ENCODE data around the gene REC114.

DNA sequence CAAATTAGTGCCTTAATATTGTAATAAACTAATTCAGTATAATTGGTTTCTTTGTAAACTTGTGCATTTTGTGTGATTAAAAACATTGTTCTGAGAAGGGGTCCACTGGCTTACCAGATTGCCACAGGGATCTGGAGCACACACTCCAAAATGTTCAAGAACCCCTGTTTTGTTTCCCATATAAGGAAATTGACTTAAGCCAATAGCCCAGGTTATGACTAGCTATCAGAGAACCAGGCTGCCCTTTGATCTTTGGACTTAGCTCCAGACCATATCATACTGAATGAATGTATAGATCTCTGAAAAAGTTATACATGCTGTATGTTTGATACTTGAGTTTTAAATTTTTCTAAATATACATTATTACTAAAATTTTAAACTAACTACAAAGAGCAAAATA lies 98.5 kb downstream of the REC114 start:
- TF ChIP-seq, protein P1, sequence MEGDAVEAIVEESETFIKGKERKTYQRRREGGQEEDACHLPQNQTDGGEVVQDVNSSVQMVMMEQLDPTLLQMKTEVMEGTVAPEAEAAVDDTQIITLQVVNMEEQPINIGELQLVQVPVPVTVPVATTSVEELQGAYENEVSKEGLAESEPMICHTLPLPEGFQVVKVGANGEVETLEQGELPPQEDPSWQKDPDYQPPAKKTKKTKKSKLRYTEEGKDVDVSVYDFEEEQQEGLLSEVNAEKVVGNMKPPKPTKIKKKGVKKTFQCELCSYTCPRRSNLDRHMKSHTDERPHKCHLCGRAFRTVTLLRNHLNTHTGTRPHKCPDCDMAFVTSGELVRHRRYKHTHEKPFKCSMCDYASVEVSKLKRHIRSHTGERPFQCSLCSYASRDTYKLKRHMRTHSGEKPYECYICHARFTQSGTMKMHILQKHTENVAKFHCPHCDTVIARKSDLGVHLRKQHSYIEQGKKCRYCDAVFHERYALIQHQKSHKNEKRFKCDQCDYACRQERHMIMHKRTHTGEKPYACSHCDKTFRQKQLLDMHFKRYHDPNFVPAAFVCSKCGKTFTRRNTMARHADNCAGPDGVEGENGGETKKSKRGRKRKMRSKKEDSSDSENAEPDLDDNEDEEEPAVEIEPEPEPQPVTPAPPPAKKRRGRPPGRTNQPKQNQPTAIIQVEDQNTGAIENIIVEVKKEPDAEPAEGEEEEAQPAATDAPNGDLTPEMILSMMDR (IDR thresholded peaks at IDR 0.05): no peak
- no peak for TF ChIP-seq ZFX (IDR thresholded peaks at IDR 0.05; ENCODE audit: borderline replicate concordance)
